ENCODE results near the gene COL19A1.

Gene COL19A1

GRCh38 chr6:70171236-70171635 lies 304.9 kb downstream of the COL19A1 start:
- DNase-seq (ENCODE audit: low read depth), result no peak

DNA sequence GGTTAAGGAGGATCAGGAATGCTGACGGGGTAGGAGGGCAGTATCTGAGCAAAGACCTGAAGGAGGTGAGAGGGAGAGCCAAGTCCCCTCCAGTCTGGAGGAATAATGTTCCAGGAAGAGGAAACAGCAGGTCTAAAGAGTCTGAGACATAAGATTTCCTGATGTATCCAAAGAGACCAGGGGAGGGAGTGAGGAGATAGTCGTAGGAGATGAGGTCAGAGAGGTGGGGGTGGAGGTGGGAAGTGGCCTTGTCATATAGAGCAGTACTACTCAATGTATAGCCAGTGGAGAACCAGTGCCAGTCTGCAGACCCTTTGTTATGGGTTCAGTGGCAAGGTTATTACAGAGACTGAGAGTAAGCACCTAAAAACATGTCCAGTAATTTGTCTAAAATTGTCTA lies 305.9 kb downstream of the COL19A1 start:
- no peak for DNase-seq (ENCODE audit: low read depth)

DNA sequence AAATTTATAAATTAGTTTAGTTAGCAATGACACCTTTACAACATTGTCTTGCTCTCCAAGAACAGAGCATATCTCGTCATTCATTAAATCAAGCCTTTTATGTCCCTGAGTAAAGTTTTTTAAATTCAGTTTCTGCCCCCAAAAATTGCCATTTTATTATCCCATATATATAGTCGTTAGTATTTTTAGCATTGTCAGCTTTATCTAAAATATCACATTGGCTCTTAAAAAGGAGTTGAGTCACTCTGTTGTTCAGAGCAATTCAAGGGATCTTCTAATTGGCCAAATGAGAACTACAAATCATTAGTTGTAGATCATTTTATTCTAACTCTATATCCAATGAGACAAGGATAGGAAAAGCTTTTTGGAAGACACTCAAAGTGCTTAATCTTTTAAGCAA lies 309.4 kb downstream of the COL19A1 start:
- no peak for DNase-seq (ENCODE audit: low read depth)

DNA sequence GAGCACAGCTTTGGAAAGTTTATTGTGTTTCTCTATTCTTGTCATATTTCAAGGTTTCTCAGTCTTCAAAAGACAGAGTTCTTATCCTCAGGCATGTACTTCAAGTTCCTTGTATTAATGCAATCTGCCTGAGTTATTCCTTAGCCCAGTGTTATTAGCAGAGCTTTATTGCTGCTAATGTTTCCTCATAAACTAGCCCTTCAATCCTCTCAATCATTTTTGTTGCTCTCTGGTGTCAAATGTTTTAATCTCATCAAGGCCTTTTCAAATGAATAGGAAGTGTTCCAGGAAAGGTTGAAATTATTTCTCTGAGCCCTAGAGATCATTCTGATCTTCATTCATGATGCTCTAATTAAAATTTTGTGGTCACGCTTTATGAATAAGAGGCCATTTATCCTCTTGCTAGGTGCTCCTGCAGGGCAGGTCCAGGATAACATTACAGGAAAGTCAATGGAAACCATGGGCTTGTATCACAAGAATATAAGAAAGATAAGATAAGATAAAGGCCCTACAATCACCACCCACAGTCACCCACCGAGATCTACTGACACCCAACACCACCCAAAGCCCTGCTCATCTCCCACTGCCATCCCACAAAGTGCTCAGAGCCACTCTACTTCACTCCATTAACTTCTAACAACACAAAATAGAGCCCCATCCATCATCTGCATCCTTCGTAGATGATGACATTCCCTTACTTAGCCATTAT lies 310.6 kb downstream of the COL19A1 start:
- no peak for DNase-seq (ENCODE audit: low read depth)

DNA sequence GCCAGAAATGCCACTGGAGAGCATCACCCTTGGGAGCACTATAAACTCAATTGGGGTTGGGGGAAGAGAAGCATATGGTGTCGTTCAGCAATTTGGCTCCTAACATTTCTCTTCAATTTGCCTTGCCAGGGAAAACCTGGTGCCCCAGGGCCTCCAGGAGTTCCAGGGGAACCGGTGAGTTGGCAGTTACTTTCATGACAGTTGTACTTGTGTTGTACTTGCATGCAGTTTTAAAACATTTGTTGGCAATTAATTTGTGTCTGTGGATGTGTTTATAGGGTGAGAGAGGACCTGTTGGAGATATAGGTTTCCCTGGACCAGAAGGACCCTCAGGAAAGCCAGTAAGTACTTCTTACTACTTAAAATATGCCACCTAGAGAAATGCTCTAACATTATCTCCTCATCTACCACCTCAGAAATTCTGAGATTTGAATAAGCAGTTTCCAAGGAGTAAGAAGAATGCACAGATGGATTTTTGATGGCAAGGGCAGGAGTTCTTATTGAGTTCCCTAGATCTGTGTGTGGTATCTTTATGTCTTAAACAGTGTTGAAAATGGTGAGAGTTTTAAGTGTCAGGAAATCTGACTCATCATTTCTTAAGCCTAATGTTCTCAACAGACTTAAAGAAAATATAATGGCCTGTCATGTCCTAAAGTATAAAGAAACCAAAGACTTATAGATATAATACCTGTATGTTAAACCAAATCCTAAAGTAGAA lies 314.0 kb downstream of the COL19A1 start:
- no peak for DNase-seq (ENCODE audit: low read depth)

- no peak for DNase-seq (ENCODE audit: low read depth)
Observed at GRCh38 chr6:70180901-70181599, 314.7 kb downstream of the COL19A1 start.

DNA sequence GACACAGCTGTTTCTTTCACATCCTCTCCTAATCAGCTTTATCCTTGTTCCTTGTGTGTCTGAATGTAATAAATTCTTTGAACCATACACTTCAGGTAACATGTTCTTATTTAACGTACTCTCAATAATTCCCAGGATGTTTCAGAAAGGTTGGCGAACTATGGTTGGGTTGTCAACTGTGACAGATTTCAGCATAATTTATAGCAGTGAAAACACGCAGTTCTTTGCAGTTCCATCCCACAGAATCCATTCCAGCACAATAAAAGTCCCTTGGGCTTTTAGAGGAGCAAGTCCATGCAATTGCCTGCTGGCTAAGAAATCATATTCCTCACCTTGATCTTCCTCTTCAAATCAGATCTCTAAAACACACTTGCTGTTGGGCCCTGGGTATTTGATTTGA lies 317.2 kb downstream of the COL19A1 start:
- DNase-seq (ENCODE audit: low read depth), result no peak

DNA sequence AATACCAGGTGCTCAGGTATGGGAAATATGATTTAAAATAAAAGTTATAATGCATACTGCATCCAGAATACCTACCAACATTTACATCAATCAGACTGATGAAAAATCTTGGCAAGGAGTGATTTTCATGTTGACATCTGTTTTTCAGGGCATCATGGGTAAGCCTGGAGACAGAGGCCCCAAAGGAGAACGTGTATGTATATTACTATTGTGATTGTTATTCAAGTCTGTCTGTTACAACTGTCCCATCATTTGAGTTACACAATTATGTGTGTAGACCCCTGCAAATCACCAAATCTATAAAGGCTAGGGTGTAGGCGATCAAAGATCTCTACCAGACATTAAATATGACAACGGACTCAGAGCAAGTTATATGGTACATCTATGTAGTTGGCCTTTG lies 318.4 kb downstream of the COL19A1 start:
- DNase-seq (ENCODE audit: low read depth), result no peak

- DNase-seq (ENCODE audit: low read depth), result no peak
Observed at GRCh38 chr6:70186461-70186860, 320.1 kb downstream of the COL19A1 start.

- no peak for DNase-seq (ENCODE audit: low read depth)
Observed at GRCh38 chr6:70188202-70188601, 321.8 kb downstream of the COL19A1 start.

DNA sequence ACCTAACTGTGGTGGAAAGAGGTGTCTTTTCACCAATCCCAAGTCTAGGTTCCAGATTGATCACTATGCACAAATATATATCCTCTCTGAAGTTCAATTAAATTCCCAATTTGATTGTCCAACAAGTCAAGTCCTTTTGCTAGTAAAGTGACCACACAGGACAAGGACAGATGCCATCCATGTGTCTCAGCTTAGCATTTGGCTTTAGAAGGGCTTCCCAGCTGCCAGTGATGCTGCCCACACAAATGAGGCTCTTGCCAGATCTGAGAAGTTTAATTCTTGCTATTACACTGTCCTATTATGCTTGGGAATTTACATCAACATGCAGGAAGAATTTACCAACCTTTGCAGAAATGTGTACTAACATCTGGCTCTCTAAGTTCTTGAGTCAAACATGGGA lies 328.1 kb downstream of the COL19A1 start:
- DNase-seq (ENCODE audit: low read depth), result no peak

GRCh38 chr6:70196531-70196930 lies 330.2 kb downstream of the COL19A1 start:
- no peak for DNase-seq (ENCODE audit: low read depth)

DNA sequence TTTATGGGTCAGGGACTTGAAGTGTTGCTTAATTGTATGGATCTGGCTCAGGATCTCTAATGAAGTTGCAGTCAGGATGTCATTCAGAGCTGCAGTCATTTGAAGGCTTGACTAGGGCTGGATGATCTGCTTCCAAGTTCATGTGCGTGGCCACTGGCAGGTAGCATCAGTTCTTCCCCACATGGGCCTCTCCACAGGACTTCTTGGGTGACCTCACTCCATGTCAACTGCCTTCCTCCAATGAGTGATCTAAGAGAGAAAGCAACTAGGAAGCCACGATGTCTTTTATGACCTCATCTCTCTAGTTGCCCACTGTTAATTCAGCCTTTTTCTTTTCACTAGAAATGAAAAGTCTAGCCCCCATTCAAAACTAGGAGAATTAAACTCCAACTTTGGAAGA lies 332.4 kb downstream of the COL19A1 start:
- DNase-seq (ENCODE audit: low read depth), result no peak

DNA sequence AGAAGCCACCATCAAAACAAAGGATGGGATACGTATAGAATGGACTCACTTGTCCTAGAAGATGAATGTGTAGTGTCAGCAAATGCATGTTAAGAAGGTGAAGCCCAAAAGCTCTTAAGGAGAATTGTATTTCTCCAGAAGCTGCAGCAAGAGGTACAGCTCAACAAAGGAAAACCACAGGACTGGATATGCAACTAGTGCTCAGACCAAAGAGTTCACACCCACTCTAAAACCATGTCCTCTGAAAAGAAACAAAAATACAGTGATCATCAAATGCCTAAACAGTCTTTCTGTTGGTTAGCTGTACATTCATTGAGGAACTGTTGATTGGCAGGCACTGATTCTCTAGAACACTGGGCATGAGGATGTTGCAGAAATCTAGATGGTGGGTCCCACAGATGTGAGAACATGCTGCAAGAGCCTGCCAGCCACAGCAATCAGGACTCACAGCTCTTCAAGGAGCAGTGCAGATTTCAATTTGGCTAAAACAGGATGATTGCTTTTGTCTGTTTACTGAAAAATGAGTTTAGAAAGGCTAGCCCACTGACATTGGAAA lies 342.0 kb downstream of the COL19A1 start:
- DNase-seq (ENCODE audit: low read depth), result no peak

DNA sequence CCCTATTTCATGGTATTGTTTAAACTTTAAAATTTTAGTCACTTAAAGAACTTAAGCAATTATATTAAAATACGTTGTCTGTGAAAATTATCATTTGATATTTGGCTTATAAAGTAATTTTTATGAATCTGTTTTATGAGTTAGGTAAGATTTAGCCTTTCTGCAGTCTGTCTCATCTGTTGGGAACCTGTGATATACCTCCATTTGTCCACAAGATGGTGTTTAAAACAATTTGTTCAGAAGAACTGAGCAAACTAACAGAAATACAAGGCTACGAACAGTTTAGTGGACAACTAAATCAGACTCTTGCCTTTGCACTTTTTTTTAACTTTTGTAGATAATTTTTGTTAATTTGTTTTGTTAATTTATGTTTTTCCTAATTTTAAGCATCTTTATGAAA lies 344.1 kb downstream of the COL19A1 start:
- no peak for DNase-seq (ENCODE audit: low read depth)

DNA sequence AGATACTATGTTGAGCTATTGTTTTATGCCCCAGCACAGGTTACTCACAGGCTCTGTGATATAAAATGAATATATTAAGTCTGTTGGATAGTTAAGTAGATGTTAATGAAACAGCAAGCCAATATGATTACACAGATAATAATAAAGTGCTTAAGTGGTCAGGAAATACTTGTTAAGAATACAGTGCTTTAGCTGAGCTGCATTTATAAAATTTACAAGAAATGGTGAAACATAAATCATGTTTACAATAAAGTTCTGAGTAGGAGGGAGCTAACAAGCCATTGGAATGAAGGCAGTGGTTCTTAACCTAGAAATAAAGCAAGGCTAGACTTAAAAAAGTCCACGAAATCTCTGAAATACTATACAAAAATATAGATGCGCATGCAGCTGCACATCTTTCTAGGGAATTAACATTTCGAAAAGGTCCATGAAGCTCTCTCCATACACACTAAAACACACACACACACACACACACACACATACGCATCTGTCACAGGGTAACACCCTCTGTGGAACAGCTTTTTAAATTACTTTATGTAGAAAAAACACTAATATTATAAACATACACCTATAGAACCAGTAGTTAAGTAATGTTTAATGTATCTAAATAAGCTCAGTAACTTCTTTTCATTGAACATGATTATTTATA lies 349.2 kb downstream of the COL19A1 start:
- no peak for DNase-seq (ENCODE audit: low read depth)

DNA sequence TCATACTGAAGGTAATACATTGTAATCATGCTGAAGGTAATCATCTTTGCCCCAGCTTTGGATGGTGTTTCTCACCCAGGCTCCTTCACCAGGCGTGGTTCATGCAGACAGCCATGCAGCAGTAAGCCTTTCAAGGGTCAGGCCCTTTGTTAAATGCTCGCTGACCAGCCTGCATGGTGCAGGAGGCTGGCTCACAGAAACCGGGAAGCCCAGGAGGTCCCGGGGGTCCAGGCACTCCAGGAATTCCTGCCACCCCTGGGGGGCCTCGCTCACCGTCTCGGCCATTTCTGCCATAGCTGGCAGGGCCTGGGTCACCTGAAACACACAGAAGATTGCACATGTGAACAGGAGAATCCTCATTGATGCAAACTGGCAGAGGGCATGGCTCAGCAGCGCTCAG lies 350.4 kb downstream of the COL19A1 start:
- DNase-seq (ENCODE audit: low read depth), result no peak

DNA sequence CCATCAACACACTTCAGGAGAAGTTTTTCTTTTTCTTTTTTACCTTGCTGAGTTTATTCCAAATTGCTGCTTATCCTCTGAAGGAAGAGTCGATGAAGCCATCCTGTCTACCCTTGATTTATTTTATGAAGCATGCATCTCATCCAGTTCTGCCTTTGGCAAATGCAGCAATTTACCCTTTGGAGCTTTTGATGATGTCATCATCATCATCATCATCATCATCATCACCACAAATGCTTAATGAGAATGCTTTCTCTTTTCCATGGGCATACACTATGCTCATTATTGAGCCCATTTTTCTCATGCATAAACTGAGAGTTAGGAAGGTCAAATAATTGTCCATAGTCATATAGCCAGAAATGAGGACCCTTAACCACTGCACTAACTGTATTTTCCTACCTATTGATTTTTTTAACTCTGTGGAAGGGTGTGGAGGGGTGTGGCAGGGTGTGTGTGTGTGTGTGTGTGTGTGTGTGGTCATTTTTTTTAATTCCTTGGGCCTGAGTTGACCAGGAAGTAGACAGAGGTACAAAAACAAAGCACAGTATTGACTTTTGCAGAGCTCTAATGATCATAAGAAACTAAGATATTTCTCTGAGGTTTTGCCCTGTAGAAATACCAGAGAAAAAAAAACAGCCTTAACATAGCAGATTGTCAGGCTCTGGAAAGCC lies 353.7 kb downstream of the COL19A1 start:
- DNase-seq (ENCODE audit: low read depth), result no peak

GRCh38 chr6:70221025-70221714 lies 354.8 kb downstream of the COL19A1 start:
- peak; percentile 4 for DNase-seq (ENCODE audit: low read depth)

- no peak for DNase-seq (ENCODE audit: low read depth)
Observed at GRCh38 chr6:70221715-70222438, 355.5 kb downstream of the COL19A1 start.

GRCh38 chr6:70222439-70222749 lies 356.0 kb downstream of the COL19A1 start:
- no peak for DNase-seq (ENCODE audit: low read depth)
